Endodermal cell (in vitro differentiated cells): ENCODE data around the gene TGDS. TPM values are rescaled to one million over a fixed set of nuclear protein-coding genes. Genes with fewer than 3 reads are reported as not detected.

Source experiments
- DNase-seq: peaks from one replicate; pipeline ENCODE4 v3.0.0-alpha.2; 2017
- H3K27ac ChIP-seq: 2 replicates; pipeline ENCODE4 v1.5.1; 2013; ENCODE audit warnings: mild to moderate bottlenecking, low read depth, low read length, moderate library complexity
- H3K27me3 ChIP-seq: 2 replicates; pipeline ENCODE4 v1.6.1; 2013; ENCODE audit warnings: mild to moderate bottlenecking, low read length, moderate library complexity; ENCODE audit not compliant: insufficient read depth, control insufficient read depth, poor library complexity, severe bottlenecking
- H3K36me3 ChIP-seq: 2 replicates; pipeline ENCODE4 v1.7.0; 2013; ENCODE audit warnings: mild to moderate bottlenecking, low read length, moderate library complexity; ENCODE audit not compliant: control insufficient read depth, insufficient read depth
- H3K4me1 ChIP-seq: one replicate; pipeline ENCODE4 v1.7.0; 2013; ENCODE audit warnings: low read length; ENCODE audit not compliant: control insufficient read depth, insufficient read depth
- H3K4me3 ChIP-seq: 2 replicates; pipeline ENCODE4 v1.5.1; 2013; ENCODE audit warnings: mild to moderate bottlenecking, low read length, moderate library complexity
- H3K9ac ChIP-seq: 2 replicates; pipeline ENCODE4 v1.6.1; 2013; ENCODE audit warnings: mild to moderate bottlenecking, low read length, moderate library complexity; ENCODE audit not compliant: poor library complexity, severe bottlenecking; ENCODE audit errors: extremely low read depth
- H3K9me3 ChIP-seq: 2 replicates; pipeline ENCODE4 v1.6.1; 2013; ENCODE audit warnings: mild to moderate bottlenecking, low read length, moderate library complexity; ENCODE audit not compliant: control insufficient read depth
- H3K27ac Mint-ChIP-seq: 2 replicates; pipeline ENCODE4 v1.8.0; 2020; ENCODE audit warnings: mixed read lengths
- H3K27me3 Mint-ChIP-seq: 2 replicates; pipeline ENCODE4 v1.8.0; 2021; ENCODE audit warnings: mild to moderate bottlenecking, mixed read lengths; ENCODE audit not compliant: insufficient read depth
- H3K36me3 Mint-ChIP-seq: 2 replicates; pipeline ENCODE4 v1.8.0; 2020; ENCODE audit warnings: low read depth, mixed read lengths
- H3K4me1 Mint-ChIP-seq: 2 replicates; pipeline ENCODE4 v1.8.0; 2020; ENCODE audit warnings: mixed read lengths
- H3K4me3 Mint-ChIP-seq: 2 replicates; pipeline ENCODE4 v1.8.0; 2020; ENCODE audit warnings: mild to moderate bottlenecking, moderate library complexity, mixed read lengths
- H3K9me3 Mint-ChIP-seq: 2 replicates; pipeline ENCODE4 v1.8.0; 2020; ENCODE audit warnings: mild to moderate bottlenecking, mixed read lengths
- WGBS, 2 experiments: methylation state at CpG; one replicate each; pipeline versions ENCODE4 v1.1.5 to v1.1.7; 2013; ENCODE audit warnings: missing lambda C conversion rate in 2 of 2, mixed read lengths in 1 of 2; ENCODE audit not compliant: insufficient coverage in 1 of 2, insufficient read length in 1 of 2; 5-methylcytosine and 5-hydroxymethylcytosine counted together
- total RNA-seq, 2 donors: library from RNA; stranded (reverse); fragmentation: NEBNext Ultra II Directional in 1 of 2; extraction: Animal tissue kit (Norgen Biotek cat#: 25700) in 1 of 2; gene quantifications; 2 replicates in 1 of 2; 3 replicates in 1 of 2; pipeline ENCODE4 v1.2.1, GENCODE V29; 2021
- TF ChIP-seq, protein P1 (sequence below): fragments of 200-600 bp; sonication (generic); conservative IDR thresholded peaks from 2 replicates; pipeline ENCODE4 v1.5.0; 2021; ENCODE audit warnings: antibody characterized with exemption, mild to moderate bottlenecking

TGDS gene
- total RNA-seq, 2 donors from 2014 or later: 11.3 to 14.1 TPM

DNA sequence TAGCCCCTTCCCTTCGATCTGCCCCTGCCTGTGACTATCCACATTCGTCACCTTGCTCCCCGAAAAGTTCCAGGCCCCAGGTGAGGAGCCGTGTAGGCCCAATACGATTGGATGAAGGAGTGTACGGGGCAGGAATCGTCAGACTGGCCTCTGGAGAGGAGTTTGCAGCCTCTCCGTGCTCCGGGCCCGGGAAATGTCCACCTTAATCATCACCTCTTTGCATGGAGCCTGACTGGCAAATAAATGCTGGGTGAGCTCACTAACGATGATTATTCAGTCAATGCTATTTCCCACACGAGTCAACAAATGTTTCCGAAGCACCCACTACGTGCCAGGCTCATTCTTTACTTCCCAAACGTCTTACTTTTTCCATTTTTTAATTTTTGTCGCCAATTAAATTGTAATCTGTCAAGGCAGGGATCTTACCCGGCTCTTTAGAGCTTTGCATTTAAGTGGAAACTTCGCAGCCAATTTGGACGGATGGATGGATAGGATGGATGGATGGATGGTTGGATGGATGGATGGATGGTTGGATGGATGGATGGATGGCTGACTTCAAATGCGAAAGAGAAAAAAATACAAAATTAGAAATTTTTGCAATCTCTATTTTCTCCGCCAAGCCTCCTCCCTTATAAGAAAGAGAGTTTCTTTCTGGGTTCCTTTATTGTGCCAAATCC is 45.8 kb downstream of the TGDS start:
- peaks cover 6% of the 10 kb centered on the region for H3K9me3 ChIP-seq
- peak overlapping the region; percentile 21 for H3K27ac ChIP-seq
- Mint-ChIP-seq H3K27ac (peak overlapping the region; percentile 95), H3K36me3 (no peaks in the 10 kb centered on the region), H3K4me3 (peak overlapping the region; percentile 87), H3K9me3 (peaks cover 4% of the 10 kb centered on the region), H3K4me1 (peaks cover 5% of the 10 kb centered on the region), H3K27me3 (peaks cover 9% of the 10 kb centered on the region)
- H3K4me1 ChIP-seq: peaks cover 8% of the 10 kb centered on the region
- H3K36me3 ChIP-seq: no peaks in the 10 kb centered on the region
- TF ChIP-seq, protein P1, sequence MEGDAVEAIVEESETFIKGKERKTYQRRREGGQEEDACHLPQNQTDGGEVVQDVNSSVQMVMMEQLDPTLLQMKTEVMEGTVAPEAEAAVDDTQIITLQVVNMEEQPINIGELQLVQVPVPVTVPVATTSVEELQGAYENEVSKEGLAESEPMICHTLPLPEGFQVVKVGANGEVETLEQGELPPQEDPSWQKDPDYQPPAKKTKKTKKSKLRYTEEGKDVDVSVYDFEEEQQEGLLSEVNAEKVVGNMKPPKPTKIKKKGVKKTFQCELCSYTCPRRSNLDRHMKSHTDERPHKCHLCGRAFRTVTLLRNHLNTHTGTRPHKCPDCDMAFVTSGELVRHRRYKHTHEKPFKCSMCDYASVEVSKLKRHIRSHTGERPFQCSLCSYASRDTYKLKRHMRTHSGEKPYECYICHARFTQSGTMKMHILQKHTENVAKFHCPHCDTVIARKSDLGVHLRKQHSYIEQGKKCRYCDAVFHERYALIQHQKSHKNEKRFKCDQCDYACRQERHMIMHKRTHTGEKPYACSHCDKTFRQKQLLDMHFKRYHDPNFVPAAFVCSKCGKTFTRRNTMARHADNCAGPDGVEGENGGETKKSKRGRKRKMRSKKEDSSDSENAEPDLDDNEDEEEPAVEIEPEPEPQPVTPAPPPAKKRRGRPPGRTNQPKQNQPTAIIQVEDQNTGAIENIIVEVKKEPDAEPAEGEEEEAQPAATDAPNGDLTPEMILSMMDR: no peak
- H3K4me3 ChIP-seq: peak overlapping the region; percentile 92
- no peaks in the 10 kb centered on the region for H3K27me3 ChIP-seq
- WGBS, 2 experiments: 25 to 40% methylated on average over 11 to 20 of the region's 21 CpGs
- DNase-seq: no peak
- H3K9ac ChIP-seq: peak overlapping the region; percentile 57

GRCh38 chr13:94549232-94550061 is 46.5 kb downstream of the TGDS start:
- Mint-ChIP-seq H3K27me3 (peaks cover 9% of the 10 kb centered on the region), H3K27ac (peak overlapping the region; percentile 95), H3K36me3 (no peaks in the 10 kb centered on the region), H3K9me3 (peaks cover 4% of the 10 kb centered on the region), H3K4me1 (peaks cover 5% of the 10 kb centered on the region), H3K4me3 (peak overlapping the region; percentile 87)
- Histone ChIP-seq H3K4me1 (peaks cover 8% of the 10 kb centered on the region), H3K27ac (peak overlapping the region; percentile 68), H3K4me3 (peak overlapping the region; percentile 92), H3K9me3 (peaks cover 13% of the 10 kb centered on the region), H3K36me3 (no peaks in the 10 kb centered on the region), H3K9ac (peak overlapping the region; percentile 57), H3K27me3 (no peaks in the 10 kb centered on the region)
- TF ChIP-seq, protein P1: no peak
- peak; percentile 96 for DNase-seq
- 0 to 1% methylated on average over 11 to 66 of the region's 66 CpGs for WGBS, 2 experiments

DNA sequence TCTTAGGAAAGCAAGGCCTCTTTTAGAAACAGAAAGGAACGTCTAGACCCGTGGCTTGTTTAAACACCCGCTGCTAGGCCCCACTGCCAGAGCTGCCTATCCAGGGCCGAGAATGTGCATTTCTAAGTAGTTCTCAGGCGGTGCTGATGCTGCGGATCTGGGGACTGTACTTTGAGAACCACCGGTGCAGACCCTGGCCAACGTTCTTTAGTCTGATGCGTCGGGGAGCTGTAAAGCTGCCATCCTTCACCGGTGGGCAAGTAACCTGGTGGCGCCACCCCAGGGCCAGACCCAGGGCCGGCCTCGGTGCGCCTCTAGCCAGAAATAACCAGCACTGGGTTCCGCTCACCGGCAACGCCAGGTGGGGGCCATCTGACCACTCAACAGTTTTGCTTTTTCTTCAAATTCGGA is 47.1 kb downstream of the TGDS start:
- H3K36me3 ChIP-seq: no peaks in the 10 kb centered on the region
- peaks cover 4% of the 10 kb centered on the region for H3K9me3 Mint-ChIP-seq
- H3K9ac ChIP-seq: peak overlapping the region; percentile 57
- peaks cover 9% of the 10 kb centered on the region for H3K27me3 Mint-ChIP-seq
- DNase-seq: peak; percentile 92
- H3K27ac Mint-ChIP-seq: peak overlapping the region; percentile 95
- peak overlapping the region; percentile 87 for H3K4me3 Mint-ChIP-seq
- TF ChIP-seq, protein P1: peak; percentile 69
- peaks cover 5% of the 10 kb centered on the region for H3K4me1 Mint-ChIP-seq
- no peaks in the 10 kb centered on the region for H3K27me3 ChIP-seq
- 4 to 8% methylated on average over 16 to 19 of the region's 19 CpGs for WGBS, 2 experiments
- no peaks in the 10 kb centered on the region for H3K36me3 Mint-ChIP-seq
- peak overlapping the region; percentile 92 for H3K4me3 ChIP-seq
- H3K4me1 ChIP-seq: peaks cover 8% of the 10 kb centered on the region
- H3K9me3 ChIP-seq: peaks cover 18% of the 10 kb centered on the region
- peak overlapping the region; percentile 68 for H3K27ac ChIP-seq
